HFFc6 (cell line): ENCODE measurements around the gene ARMC12. TPM values are rescaled to one million over a fixed set of nuclear protein-coding genes. Genes with fewer than 3 reads are reported as not detected.
"Not testable (repeated sequence)": the region's sequence is repeated elsewhere in the genome, so short reads cannot be mapped to it uniquely, and the experiment has no call there.

Experiments
- DNase-seq: peaks from one replicate; pipeline ENCODE4 v3.0.0-alpha.2; 2018
- H3K27ac Mint-ChIP-seq: 2 replicates; pipeline ENCODE4 v1.8.0; 2020; ENCODE audit warnings: mild to moderate bottlenecking, mixed read lengths
- H3K27me3 Mint-ChIP-seq: 2 replicates; pipeline ENCODE4 v1.8.0; 2021; ENCODE audit warnings: mild to moderate bottlenecking, moderate library complexity, mixed read lengths; ENCODE audit not compliant: insufficient read depth
- H3K36me3 Mint-ChIP-seq: 2 replicates; pipeline ENCODE4 v1.8.0; 2021; ENCODE audit warnings: low read depth, mixed read lengths
- H3K4me1 Mint-ChIP-seq: 2 replicates; pipeline ENCODE4 v1.8.0; 2020; ENCODE audit warnings: low read depth, mixed read lengths
- H3K4me3 Mint-ChIP-seq: 2 replicates; pipeline ENCODE4 v1.8.0; 2020; ENCODE audit warnings: mild to moderate bottlenecking, moderate library complexity, mixed read lengths
- H3K9me3 Mint-ChIP-seq: 2 replicates; pipeline ENCODE4 v1.8.0; 2020; ENCODE audit warnings: mild to moderate bottlenecking, mixed read lengths
- total RNA-seq, 6 experiments: library from RNA; stranded (reverse); fragmentation: NEBNext Ultra II Directional; extraction: Animal tissue kit (Norgen Biotek cat#: 25700); gene quantifications; 2 replicates in 1 of 6; 3 replicates in 5 of 6; pipeline ENCODE4 v1.2.3, GENCODE V29; 2021
- TF ChIP-seq, protein P1 (sequence below): fragments of 200-600 bp; sonication (generic); IDR thresholded peaks from 2 replicates; pipeline ENCODE4 v1.5.0; 2021; ENCODE audit warnings: antibody characterized with exemption, mild to moderate bottlenecking

ARMC12 gene
- total RNA-seq, 6 experiments from 2014 or later = 0.17 to 0.33 (median 0.27) TPM; not detected in 2

DNA sequence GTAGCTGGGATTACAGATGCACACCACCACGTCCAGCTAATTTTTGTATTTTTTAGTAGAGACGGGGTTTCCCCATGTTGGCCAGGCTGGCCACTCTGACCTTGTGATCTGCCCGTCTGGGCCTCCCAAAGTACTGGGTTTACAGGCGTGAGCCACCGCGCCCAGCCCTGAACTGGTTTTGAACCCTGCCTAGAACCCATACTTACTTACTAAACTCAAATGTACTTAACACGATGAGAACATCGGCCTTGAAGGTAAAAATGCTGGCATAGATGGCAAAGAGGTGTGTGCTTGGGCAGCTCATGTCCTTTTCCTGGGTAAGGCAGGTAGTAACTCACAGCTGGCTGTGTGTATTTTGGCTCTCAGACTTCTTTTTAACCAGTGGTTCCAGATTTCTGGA lies 3.2 kb upstream of the ARMC12 start:
- H3K27ac Mint-ChIP-seq = no peak overlapping the region
- no peak overlapping the region for H3K4me3 Mint-ChIP-seq
- no peaks in the 10 kb centered on the region for H3K36me3 Mint-ChIP-seq
- DNase-seq = no peak
- peaks cover 15% of the 10 kb centered on the region for H3K4me1 Mint-ChIP-seq
- H3K9me3 Mint-ChIP-seq = no peaks in the 10 kb centered on the region
- H3K27me3 Mint-ChIP-seq = peaks cover 3% of the 10 kb centered on the region
- TF ChIP-seq, protein P1, sequence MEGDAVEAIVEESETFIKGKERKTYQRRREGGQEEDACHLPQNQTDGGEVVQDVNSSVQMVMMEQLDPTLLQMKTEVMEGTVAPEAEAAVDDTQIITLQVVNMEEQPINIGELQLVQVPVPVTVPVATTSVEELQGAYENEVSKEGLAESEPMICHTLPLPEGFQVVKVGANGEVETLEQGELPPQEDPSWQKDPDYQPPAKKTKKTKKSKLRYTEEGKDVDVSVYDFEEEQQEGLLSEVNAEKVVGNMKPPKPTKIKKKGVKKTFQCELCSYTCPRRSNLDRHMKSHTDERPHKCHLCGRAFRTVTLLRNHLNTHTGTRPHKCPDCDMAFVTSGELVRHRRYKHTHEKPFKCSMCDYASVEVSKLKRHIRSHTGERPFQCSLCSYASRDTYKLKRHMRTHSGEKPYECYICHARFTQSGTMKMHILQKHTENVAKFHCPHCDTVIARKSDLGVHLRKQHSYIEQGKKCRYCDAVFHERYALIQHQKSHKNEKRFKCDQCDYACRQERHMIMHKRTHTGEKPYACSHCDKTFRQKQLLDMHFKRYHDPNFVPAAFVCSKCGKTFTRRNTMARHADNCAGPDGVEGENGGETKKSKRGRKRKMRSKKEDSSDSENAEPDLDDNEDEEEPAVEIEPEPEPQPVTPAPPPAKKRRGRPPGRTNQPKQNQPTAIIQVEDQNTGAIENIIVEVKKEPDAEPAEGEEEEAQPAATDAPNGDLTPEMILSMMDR = no peak

GRCh38 chr6:35734319-35734718 lies 2.5 kb upstream of the ARMC12 start:
- not testable (repeated sequence) for H3K27ac Mint-ChIP-seq, DNase-seq, H3K4me3 Mint-ChIP-seq, H3K27me3 Mint-ChIP-seq, H3K36me3 Mint-ChIP-seq, H3K9me3 Mint-ChIP-seq
- H3K4me1 Mint-ChIP-seq = peaks cover 15% of the 10 kb centered on the region

DNA sequence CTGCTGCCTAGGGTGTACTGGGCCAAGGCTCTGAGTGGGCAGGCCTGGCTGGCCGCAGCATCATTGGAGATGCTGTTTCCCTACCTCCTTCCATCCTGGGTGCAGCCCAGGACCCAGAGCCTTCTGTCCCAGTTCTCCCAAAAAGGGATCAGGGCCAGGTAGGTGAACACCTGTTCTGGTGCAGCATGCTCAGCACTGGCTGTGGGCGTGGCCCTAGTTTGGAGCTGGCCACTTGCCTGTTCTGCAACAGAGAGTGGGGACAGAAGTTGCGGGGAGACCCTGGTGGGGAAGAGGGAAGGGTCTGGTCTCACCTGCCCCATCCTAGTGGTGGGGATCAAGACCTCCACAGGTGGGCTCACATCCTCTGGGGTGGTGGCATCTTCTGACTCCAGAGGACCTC lies 1.4 kb upstream of the ARMC12 start:
- H3K36me3 Mint-ChIP-seq = no peaks in the 10 kb centered on the region
- peaks cover 2% of the 10 kb centered on the region; the same call in 1 of the 2 replicates for H3K27me3 Mint-ChIP-seq
- no peak overlapping the region for H3K27ac Mint-ChIP-seq
- no peak for DNase-seq
- peaks cover 15% of the 10 kb centered on the region for H3K4me1 Mint-ChIP-seq
- no peak overlapping the region for H3K4me3 Mint-ChIP-seq
- TF ChIP-seq, protein P1 = no peak
- no peaks in the 10 kb centered on the region for H3K9me3 Mint-ChIP-seq

DNA sequence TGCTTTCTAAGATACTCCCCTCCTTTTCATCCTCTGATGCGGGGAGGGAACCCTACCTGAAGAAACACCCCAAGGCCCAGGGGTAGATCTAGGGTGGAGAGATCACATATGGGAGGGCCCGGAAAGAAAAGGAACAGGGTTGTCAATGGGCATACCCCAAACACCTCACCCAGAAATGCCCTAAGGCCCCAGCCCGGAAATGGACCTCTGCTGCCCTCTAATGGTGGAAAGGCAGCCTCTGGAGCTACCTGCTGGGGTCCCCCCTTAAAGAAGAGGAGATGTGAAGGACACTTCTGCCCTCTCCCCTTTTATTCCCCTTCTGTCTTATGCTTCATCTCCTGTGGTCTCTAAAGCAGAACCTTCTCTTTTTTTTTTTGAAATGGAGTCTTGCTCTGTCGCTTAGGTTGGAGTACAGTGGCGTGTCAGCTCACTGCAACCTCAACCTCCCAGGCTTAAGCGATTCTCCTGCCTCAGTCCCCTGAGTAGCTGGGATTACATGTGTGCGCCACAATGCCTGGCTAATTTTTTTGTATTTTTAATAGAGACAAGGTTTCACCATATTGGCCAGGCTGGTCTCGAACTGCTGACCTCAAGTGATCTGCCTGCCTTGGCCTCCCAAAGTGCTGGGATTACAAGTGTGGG lies 458 bp upstream of the ARMC12 start:
- TF ChIP-seq, protein P1 = peak; percentile 93
- DNase-seq = peak; percentile 26
- H3K4me1 Mint-ChIP-seq = peaks cover 15% of the 10 kb centered on the region
- H3K27ac Mint-ChIP-seq = no peak overlapping the region
- peaks cover 6% of the 10 kb centered on the region for H3K27me3 Mint-ChIP-seq
- no peaks in the 10 kb centered on the region for H3K9me3 Mint-ChIP-seq
- no peaks in the 10 kb centered on the region for H3K36me3 Mint-ChIP-seq
- no peak overlapping the region for H3K4me3 Mint-ChIP-seq

DNA sequence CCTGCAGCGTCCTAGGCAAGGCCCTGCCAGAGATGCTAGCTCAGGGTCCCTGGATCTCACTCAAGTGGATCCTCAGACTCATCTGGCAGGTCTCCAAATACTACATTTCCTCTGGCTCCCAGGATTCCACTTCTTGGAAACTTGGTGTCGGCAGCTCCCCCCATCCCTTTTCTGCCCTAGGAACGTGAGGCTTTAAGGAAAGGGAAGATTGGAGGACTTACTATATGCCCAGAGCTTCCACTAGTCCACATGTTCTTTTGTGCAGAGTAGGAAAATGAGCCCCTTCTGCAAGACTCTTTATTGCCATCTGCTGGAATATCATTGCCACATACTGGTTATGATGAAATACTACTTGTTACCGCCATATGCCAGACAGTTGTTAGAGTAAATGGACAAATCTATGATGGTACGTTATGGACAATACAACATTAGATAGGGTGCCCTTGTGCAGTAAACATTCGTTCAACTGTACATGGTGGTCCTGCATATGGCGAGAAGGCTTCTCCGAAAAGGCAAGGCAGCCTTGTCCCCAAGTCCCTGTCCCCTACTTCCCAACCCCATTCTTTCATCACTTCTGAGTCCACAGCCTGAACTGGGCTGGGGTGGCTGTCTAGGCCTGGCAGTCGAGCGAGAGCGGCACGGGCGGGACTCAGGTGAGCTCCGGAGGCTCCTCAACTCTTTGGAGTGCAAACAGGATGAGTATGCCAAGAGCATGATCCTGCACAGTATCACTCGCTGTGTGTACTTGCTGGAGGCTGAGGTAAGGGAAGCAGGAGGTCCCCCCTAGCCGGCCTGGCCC lies 780 bp downstream of the ARMC12 start:
- peak; percentile 83 for DNase-seq
- no peak overlapping the region for H3K4me3 Mint-ChIP-seq
- TF ChIP-seq, protein P1 = peak; percentile 87
- H3K27me3 Mint-ChIP-seq = peaks cover 6% of the 10 kb centered on the region
- H3K9me3 Mint-ChIP-seq = no peaks in the 10 kb centered on the region
- peaks cover 10% of the 10 kb centered on the region for H3K4me1 Mint-ChIP-seq
- no peaks in the 10 kb centered on the region for H3K36me3 Mint-ChIP-seq
- H3K27ac Mint-ChIP-seq = no peak overlapping the region
